ENCODE data around the gene CHL1.
"Not testable (repeated sequence)": the region's sequence is repeated elsewhere in the genome, so short reads cannot be mapped to it uniquely, and the experiment has no call there.

The CHL1 gene

GRCh38 chr3:347581-347980 is 151.0 kb downstream of the CHL1 start:
- no peak for DNase-seq

- no peak for DNase-seq
These were observed 154.4 kb downstream of the CHL1 start for GRCh38 chr3:350871-351371.

- DNase-seq, result no peak
These were observed 156.0 kb downstream of the CHL1 start for GRCh38 chr3:352599-352998.

GRCh38 chr3:353191-353739 is 156.7 kb downstream of the CHL1 start:
- DNase-seq, result no peak

GRCh38 chr3:354432-354831 is 157.9 kb downstream of the CHL1 start:
- no peak for DNase-seq

GRCh38 chr3:355622-356021 is 159.1 kb downstream of the CHL1 start:
- no peak for DNase-seq

GRCh38 chr3:356952-357351 is 160.4 kb downstream of the CHL1 start:
- DNase-seq, result no peak

- no peak for DNase-seq
These were observed 163.1 kb downstream of the CHL1 start for GRCh38 chr3:359672-360071.

GRCh38 chr3:362681-363338 is 166.2 kb downstream of the CHL1 start:
- DNase-seq, result no peak

- no peak for DNase-seq
These were observed 167.7 kb downstream of the CHL1 start for GRCh38 chr3:364287-364686.

- no peak for DNase-seq
These were observed 168.7 kb downstream of the CHL1 start for GRCh38 chr3:365268-365667.

GRCh38 chr3:366253-366652 is 169.7 kb downstream of the CHL1 start:
- not testable (repeated sequence) for DNase-seq

- DNase-seq, result no peak
These were observed 176.7 kb downstream of the CHL1 start for GRCh38 chr3:373193-373779.

GRCh38 chr3:374459-374858 is 177.9 kb downstream of the CHL1 start:
- no peak for DNase-seq

GRCh38 chr3:377158-377561 is 180.6 kb downstream of the CHL1 start:
- no peak for DNase-seq

- no peak for DNase-seq
These were observed 184.2 kb downstream of the CHL1 start for GRCh38 chr3:380801-381200.

GRCh38 chr3:385151-385550 is 188.6 kb downstream of the CHL1 start:
- DNase-seq, result no peak

GRCh38 chr3:394775-395174 is 198.2 kb downstream of the CHL1 start:
- no peak for DNase-seq

- DNase-seq, result no peak
These were observed 199.7 kb downstream of the CHL1 start for GRCh38 chr3:396293-396692.

GRCh38 chr3:399647-400046 is 203.1 kb downstream of the CHL1 start:
- DNase-seq, result no peak

GRCh38 chr3:403826-404225 is 207.3 kb downstream of the CHL1 start:
- DNase-seq, result no peak

- no peak for DNase-seq
These were observed 212.4 kb downstream of the CHL1 start for GRCh38 chr3:409011-409410.

GRCh38 chr3:411226-411625 is 214.7 kb downstream of the CHL1 start:
- DNase-seq, result no peak

- DNase-seq, result no peak
These were observed 217.5 kb downstream of the CHL1 start for GRCh38 chr3:414063-414462.

Data from activated gamma-delta T cell (primary cell).